CD4-positive, alpha-beta T cell (primary cell): ENCODE results near the gene ZNF536. TPM values are rescaled to one million over a fixed set of nuclear protein-coding genes. Genes with fewer than 3 reads are reported as not detected.

Source experiments
- ATAC-seq: fragments of 200-7000 bp; cut with Tn5 transposase; one replicate; pipeline ENCODE4 v1.10.0; 2022; ENCODE audit warnings: mild to moderate bottlenecking; ENCODE audit not compliant: poor library complexity
- CTCF ChIA-PET: fragments of 350-600 bp; sonication (Branson Sonifier 250); formaldehyde crosslinking; loops from one replicate; lab custom pipeline; 2021; ENCODE audit warnings: antibody characterized with exemption, inconsistent platforms; lab: Charles Lee
- POLR2A ChIA-PET: fragments of 350-600 bp; sonication (Branson Sonifier 250); formaldehyde crosslinking; loops from one replicate; lab custom pipeline; 2021; ENCODE audit warnings: antibody characterized with exemption, inconsistent platforms; lab: Charles Lee
- DNase-seq, 14 experiments: peaks; one replicate each; pipeline ENCODE4 v3.0.0-alpha.2; 2013 to 2020; ENCODE audit warnings: mixed read lengths in 2 of 14
- H3K27ac ChIP-seq, 2 donors: one replicate each; pipeline versions ENCODE4 v1.5.1 to v1.7.0; 2013; ENCODE audit warnings: low read length in 2 of 2, low read depth in 1 of 2, mild to moderate bottlenecking in 1 of 2
- H3K27me3 ChIP-seq, 2 experiments: 1 replicate in 1 of 2; 2 replicates in 1 of 2; pipeline versions ENCODE4 v1.6.1 to v1.7.0; 2013; ENCODE audit warnings: low read length in 2 of 2, control low read depth in 1 of 2, mild to moderate bottlenecking in 1 of 2, moderate library complexity in 1 of 2; ENCODE audit not compliant: insufficient read depth in 2 of 2, control insufficient read depth in 1 of 2
- H3K36me3 ChIP-seq: one replicate; pipeline ENCODE4 v1.6.1; 2013; ENCODE audit warnings: low read length, control low read depth; ENCODE audit not compliant: insufficient read depth
- H3K4me1 ChIP-seq: one replicate; pipeline ENCODE4 v1.6.1; 2013; ENCODE audit warnings: low read length, control low read depth; ENCODE audit not compliant: insufficient read depth
- H3K4me3 ChIP-seq: one replicate; pipeline ENCODE4 v1.5.1; 2013; ENCODE audit warnings: mild to moderate bottlenecking, low read length, moderate library complexity
- H3K9me3 ChIP-seq, 2 experiments: 1 replicate in 1 of 2; 2 replicates in 1 of 2; pipeline versions ENCODE4 v1.6.1 to v1.7.0; 2013; ENCODE audit warnings: low read length in 2 of 2, mild to moderate bottlenecking in 2 of 2, control low read depth in 1 of 2, moderate library complexity in 1 of 2; ENCODE audit not compliant: control insufficient read depth in 1 of 2, insufficient read depth in 1 of 2
- H3K27ac Mint-ChIP-seq: one replicate; pipeline ENCODE4 v1.8.0; 2020; ENCODE audit warnings: mixed read lengths
- H3K27me3 Mint-ChIP-seq: one replicate; pipeline ENCODE4 v1.8.0; 2021; ENCODE audit warnings: mixed read lengths
- H3K36me3 Mint-ChIP-seq: one replicate; pipeline ENCODE4 v1.8.0; 2021; ENCODE audit warnings: low read depth, mixed read lengths
- H3K4me1 Mint-ChIP-seq: one replicate; pipeline ENCODE4 v1.8.0; 2021; ENCODE audit warnings: low read depth, mixed read lengths
- H3K4me3 Mint-ChIP-seq: one replicate; pipeline ENCODE4 v1.8.0; 2020; ENCODE audit warnings: mild to moderate bottlenecking, mixed read lengths
- H3K9me3 Mint-ChIP-seq: one replicate; pipeline ENCODE4 v1.8.0; 2020; ENCODE audit warnings: mixed read lengths
- CTCF ChIP-seq: fragments of 200-600 bp; IDR thresholded peaks from one replicate; pipeline ENCODE4 v1.8.0; 2022; ENCODE audit warnings: antibody characterized with exemption, mild to moderate bottlenecking
- intact Hi-C, 2 experiments: fragments of 100-400 bp; cut with DNase I in 1 of 2; cut with micrococcal nuclease in 1 of 2; formaldehyde crosslinking; loops; one replicate each; pipeline versions ENCODE4 v1.15.1 to v1.9.0; 2023 to 2025; cut with DNase I, micrococcal nuclease
- total RNA-seq, 174 experiments: library from RNA in 2 of 174; stranded (reverse) in 2 of 174; gene quantifications; one replicate each; pipeline ENCODE4 v1.2.3 and lab custom pipeline; 2021 to 2026

ZNF536 gene
- total RNA-seq, 2 experiments from 2014 or later, result not detected

- no peaks in the 10 kb centered on the region for H3K9me3 Mint-ChIP-seq
Observed at GRCh38 chr19:30360376-30361106, 11.6 kb upstream of the ZNF536 start.

GRCh38 chr19:30361107-30361447, 11.1 kb upstream of the ZNF536 start:
- no peak for ATAC-seq
- Mint-ChIP-seq H3K27me3 (peaks cover 30% of the 10 kb centered on the region), H3K9me3 (no peaks in the 10 kb centered on the region), H3K4me3 (no peak overlapping the region), H3K4me1 (no peaks in the 10 kb centered on the region), H3K36me3 (no peaks in the 10 kb centered on the region), H3K27ac (no peak overlapping the region)
- H3K4me1 ChIP-seq, result no peaks in the 10 kb centered on the region
- intact Hi-C loops, result no loop called here
- no peak overlapping the region for H3K4me3 ChIP-seq
- CTCF ChIA-PET, result no interaction called here
- H3K36me3 ChIP-seq, result no peaks in the 10 kb centered on the region
- POLR2A ChIA-PET, result no interaction called here
- TF ChIP-seq CTCF, result no peak
- H3K27ac ChIP-seq, result no peak overlapping the region
- peaks cover 0 to 3% of the 10 kb centered on the region in 2 experiments for H3K9me3 ChIP-seq
- no peak for DNase-seq
- H3K27me3 ChIP-seq, result peaks cover 3 to 21% of the 10 kb centered on the region in 2 experiments

More at GRCh38 chr19:30360376-30361106, 11.6 kb upstream of the ZNF536 start:
- no peak for ATAC-seq
- peaks cover 0 to 3% of the 10 kb centered on the region in 2 experiments for H3K9me3 ChIP-seq
- Mint-ChIP-seq H3K4me1 (no peaks in the 10 kb centered on the region), H3K36me3 (no peaks in the 10 kb centered on the region), H3K27ac (no peak overlapping the region), H3K27me3 (peaks cover 30% of the 10 kb centered on the region), H3K4me3 (no peak overlapping the region)
- H3K27ac ChIP-seq, result no peak overlapping the region
- no peaks in the 10 kb centered on the region for H3K36me3 ChIP-seq
- H3K4me1 ChIP-seq, result no peaks in the 10 kb centered on the region
- ChIA-PET CTCF (no interaction called here), POLR2A (no interaction called here)
- intact Hi-C loops, result no loop called here
- H3K27me3 ChIP-seq, result peaks cover 3 to 21% of the 10 kb centered on the region in 2 experiments
- no peak overlapping the region for H3K4me3 ChIP-seq
- no peak for TF ChIP-seq CTCF
- no peak for DNase-seq

- POLR2A ChIA-PET, result no interaction called here
- CTCF ChIA-PET, result no interaction called here
- H3K4me1 Mint-ChIP-seq, result no peaks in the 10 kb centered on the region
- TF ChIP-seq CTCF, result no peak
- no peaks in the 10 kb centered on the region for H3K9me3 Mint-ChIP-seq
- no peaks in the 10 kb centered on the region for H3K36me3 Mint-ChIP-seq
- Histone ChIP-seq H3K27ac (no peak overlapping the region), H3K36me3 (no peaks in the 10 kb centered on the region), H3K27me3 (peaks cover 3 to 24% of the 10 kb centered on the region in 2 experiments), H3K4me1 (no peaks in the 10 kb centered on the region), H3K4me3 (no peak overlapping the region), H3K9me3 (peaks cover 0 to 3% of the 10 kb centered on the region in 2 experiments)
- H3K27ac Mint-ChIP-seq, result no peak overlapping the region
- ATAC-seq (no peak), DNase-seq (no peak)
- no peak overlapping the region for H3K4me3 Mint-ChIP-seq
- H3K27me3 Mint-ChIP-seq, result peaks cover 30% of the 10 kb centered on the region
- intact Hi-C loops, result no loop called here
Observed at GRCh38 chr19:30361721-30362120, 10.5 kb upstream of the ZNF536 start.
